ENCODE data around the gene PTPN3.

Gene PTPN3

DNA sequence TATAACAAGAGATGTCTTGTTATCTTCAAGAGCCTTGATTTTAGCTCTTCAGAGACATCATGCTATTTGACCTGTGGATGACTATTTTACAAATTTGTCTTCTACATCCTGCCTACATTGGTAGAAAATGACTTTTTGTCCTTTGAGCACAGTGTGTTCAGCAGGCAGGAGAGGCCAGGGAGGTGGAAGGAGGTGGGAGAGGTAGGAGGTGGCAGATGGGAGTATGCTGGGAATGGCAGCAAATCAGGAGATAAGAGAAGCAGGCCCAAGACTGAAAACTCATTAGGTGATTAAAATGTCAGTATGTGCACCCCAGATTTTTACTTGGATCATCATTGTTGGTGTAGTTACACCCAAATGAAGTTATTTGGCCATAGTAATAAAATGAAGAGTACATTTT is 44.1 kb downstream of the PTPN3 start:
- TF ChIP-seq, protein P1, sequence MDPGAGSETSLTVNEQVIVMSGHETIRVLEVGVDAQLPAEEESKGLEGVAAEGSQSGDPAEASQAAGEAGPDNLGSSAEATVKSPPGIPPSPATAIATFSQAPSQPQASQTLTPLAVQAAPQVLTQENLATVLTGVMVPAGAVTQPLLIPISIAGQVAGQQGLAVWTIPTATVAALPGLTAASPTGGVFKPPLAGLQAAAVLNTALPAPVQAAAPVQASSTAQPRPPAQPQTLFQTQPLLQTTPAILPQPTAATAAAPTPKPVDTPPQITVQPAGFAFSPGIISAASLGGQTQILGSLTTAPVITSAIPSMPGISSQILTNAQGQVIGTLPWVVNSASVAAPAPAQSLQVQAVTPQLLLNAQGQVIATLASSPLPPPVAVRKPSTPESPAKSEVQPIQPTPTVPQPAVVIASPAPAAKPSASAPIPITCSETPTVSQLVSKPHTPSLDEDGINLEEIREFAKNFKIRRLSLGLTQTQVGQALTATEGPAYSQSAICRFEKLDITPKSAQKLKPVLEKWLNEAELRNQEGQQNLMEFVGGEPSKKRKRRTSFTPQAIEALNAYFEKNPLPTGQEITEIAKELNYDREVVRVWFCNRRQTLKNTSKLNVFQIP (CRISPR knock-in tag; IDR thresholded peaks at IDR 0.05; ENCODE audit: borderline replicate concordance, low read depth) = no peak
- TF ChIP-seq ISL1 (CRISPR knock-in tag; IDR thresholded peaks at IDR 0.05) = no peak
- TF ChIP-seq BACH2 (CRISPR knock-in tag; IDR thresholded peaks at IDR 0.05; ENCODE audit: borderline replicate concordance) = no peak
- no peak for TF ChIP-seq ZFP30 (CRISPR knock-in tag; IDR thresholded peaks at IDR 0.05)
- TF ChIP-seq, protein P2, sequence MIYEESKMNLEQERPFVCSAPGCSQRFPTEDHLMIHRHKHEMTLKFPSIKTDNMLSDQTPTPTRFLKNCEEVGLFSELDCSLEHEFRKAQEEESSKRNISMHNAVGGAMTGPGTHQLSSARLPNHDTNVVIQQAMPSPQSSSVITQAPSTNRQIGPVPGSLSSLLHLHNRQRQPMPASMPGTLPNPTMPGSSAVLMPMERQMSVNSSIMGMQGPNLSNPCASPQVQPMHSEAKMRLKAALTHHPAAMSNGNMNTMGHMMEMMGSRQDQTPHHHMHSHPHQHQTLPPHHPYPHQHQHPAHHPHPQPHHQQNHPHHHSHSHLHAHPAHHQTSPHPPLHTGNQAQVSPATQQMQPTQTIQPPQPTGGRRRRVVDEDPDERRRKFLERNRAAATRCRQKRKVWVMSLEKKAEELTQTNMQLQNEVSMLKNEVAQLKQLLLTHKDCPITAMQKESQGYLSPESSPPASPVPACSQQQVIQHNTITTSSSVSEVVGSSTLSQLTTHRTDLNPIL (CRISPR knock-in tag; IDR thresholded peaks at IDR 0.05; ENCODE audit: low read depth) = no peak
- TF ChIP-seq, protein P3, sequence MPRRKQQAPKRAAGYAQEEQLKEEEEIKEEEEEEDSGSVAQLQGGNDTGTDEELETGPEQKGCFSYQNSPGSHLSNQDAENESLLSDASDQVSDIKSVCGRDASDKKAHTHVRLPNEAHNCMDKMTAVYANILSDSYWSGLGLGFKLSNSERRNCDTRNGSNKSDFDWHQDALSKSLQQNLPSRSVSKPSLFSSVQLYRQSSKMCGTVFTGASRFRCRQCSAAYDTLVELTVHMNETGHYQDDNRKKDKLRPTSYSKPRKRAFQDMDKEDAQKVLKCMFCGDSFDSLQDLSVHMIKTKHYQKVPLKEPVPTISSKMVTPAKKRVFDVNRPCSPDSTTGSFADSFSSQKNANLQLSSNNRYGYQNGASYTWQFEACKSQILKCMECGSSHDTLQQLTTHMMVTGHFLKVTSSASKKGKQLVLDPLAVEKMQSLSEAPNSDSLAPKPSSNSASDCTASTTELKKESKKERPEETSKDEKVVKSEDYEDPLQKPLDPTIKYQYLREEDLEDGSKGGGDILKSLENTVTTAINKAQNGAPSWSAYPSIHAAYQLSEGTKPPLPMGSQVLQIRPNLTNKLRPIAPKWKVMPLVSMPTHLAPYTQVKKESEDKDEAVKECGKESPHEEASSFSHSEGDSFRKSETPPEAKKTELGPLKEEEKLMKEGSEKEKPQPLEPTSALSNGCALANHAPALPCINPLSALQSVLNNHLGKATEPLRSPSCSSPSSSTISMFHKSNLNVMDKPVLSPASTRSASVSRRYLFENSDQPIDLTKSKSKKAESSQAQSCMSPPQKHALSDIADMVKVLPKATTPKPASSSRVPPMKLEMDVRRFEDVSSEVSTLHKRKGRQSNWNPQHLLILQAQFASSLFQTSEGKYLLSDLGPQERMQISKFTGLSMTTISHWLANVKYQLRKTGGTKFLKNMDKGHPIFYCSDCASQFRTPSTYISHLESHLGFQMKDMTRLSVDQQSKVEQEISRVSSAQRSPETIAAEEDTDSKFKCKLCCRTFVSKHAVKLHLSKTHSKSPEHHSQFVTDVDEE (CRISPR knock-in tag; IDR thresholded peaks at IDR 0.05) = no peak
- no peak for TF ChIP-seq CSDC2 (CRISPR knock-in tag; IDR thresholded peaks at IDR 0.05)
- no peak for TF ChIP-seq ESRRG (CRISPR knock-in tag; IDR thresholded peaks at IDR 0.05)

DNA sequence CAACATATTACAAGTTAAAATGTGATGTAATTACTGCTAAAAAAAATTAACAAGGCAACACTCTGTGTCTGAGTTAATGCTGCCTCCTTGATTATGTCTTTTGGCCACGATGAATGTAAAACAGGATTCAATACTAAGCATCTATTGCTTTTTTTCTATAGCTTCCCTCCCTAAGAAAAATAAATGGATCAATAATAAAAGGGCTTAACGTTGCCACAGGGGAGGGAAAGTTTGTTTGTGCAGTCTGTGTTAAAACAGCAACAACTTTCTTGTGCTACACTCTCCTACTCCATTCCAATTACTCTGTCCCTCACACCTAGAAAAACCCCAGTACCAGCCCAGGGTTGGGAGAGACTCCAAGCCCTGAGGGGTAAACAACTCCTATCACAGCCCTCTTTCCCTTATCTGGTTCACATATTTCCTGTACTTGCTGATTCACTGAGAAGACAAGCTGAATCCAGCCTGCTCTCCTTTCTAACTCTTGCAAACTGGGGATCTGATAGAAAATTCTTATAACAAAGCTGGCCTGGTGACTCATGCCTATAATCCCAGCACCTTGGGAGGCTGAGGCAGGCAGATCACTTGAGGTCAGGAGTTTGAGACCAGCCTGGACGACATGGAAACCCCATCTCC is 44.8 kb downstream of the PTPN3 start:
- ATAC-seq = peak; percentile 23; the same call in 2 of the 3 replicates
- TF ChIP-seq, protein P2 (CRISPR knock-in tag; IDR thresholded peaks at IDR 0.05; ENCODE audit: low read depth) = no peak
- no peak for TF ChIP-seq ISL1 (CRISPR knock-in tag; IDR thresholded peaks at IDR 0.05)
- TF ChIP-seq ZNF70 (CRISPR knock-in tag; IDR thresholded peaks at IDR 0.05) = peak; percentile 98
- TF ChIP-seq ZNF565 (CRISPR knock-in tag; conservative IDR thresholded peaks at IDR 0.05; ENCODE audit: low read depth) = no peak
- no peak for TF ChIP-seq OSR1 (CRISPR knock-in tag; IDR thresholded peaks at IDR 0.05)

More for the DNA sequence above, 44.1 kb downstream of the PTPN3 start:
- no peak for ATAC-seq

DNA sequence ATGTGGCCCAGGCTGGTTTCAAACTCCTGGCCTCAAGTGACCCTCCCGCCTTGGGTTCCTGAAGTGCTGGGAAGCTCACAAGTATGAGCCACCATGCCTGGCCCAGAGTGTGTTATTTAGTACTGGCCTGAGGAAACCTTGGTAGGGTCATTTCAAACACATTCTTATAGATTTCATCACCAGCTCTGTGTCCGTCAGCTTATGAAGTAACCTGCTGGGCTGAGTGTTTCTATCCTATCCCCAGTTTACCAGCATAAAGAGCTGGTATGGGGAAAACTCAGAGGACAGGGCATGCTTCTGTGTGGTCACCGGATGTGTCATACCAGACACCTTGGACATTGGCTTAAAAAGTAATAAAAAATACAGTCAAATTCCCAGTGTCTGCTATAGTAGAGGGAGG is 45.3 kb downstream of the PTPN3 start:
- no peak for ATAC-seq

More for the DNA sequence above, 45.3 kb downstream of the PTPN3 start:
- TF ChIP-seq ESRRG (CRISPR knock-in tag; IDR thresholded peaks at IDR 0.05) = no peak
- TF ChIP-seq, protein P1 (CRISPR knock-in tag; IDR thresholded peaks at IDR 0.05; ENCODE audit: borderline replicate concordance, low read depth) = no peak
- TF ChIP-seq ZC3H10 (CRISPR knock-in tag; IDR thresholded peaks at IDR 0.05) = no peak
- no peak for TF ChIP-seq TOX (CRISPR knock-in tag; IDR thresholded peaks at IDR 0.05; ENCODE audit: borderline replicate concordance)
- no peak for TF ChIP-seq TCF4 (CRISPR knock-in tag; IDR thresholded peaks at IDR 0.05; ENCODE audit: borderline replicate concordance)
- no peak for TF ChIP-seq BACH2 (CRISPR knock-in tag; IDR thresholded peaks at IDR 0.05; ENCODE audit: borderline replicate concordance)
- TF ChIP-seq, protein P4, sequence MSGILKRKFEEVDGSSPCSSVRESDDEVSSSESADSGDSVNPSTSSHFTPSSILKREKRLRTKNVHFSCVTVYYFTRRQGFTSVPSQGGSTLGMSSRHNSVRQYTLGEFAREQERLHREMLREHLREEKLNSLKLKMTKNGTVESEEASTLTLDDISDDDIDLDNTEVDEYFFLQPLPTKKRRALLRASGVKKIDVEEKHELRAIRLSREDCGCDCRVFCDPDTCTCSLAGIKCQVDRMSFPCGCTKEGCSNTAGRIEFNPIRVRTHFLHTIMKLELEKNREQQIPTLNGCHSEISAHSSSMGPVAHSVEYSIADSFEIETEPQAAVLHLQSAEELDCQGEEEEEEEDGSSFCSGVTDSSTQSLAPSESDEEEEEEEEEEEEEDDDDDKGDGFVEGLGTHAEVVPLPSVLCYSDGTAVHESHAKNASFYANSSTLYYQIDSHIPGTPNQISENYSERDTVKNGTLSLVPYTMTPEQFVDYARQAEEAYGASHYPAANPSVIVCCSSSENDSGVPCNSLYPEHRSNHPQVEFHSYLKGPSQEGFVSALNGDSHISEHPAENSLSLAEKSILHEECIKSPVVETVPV (CRISPR knock-in tag; IDR thresholded peaks at IDR 0.05) = no peak
- TF ChIP-seq ARNTL (CRISPR knock-in tag; IDR thresholded peaks at IDR 0.05; ENCODE audit: borderline replicate concordance, low read depth) = no peak
- TF ChIP-seq OSR1 (CRISPR knock-in tag; IDR thresholded peaks at IDR 0.05) = no peak
- TF ChIP-seq GLIS3 (CRISPR knock-in tag; IDR thresholded peaks at IDR 0.05) = no peak
- TF ChIP-seq, protein P2 (CRISPR knock-in tag; IDR thresholded peaks at IDR 0.05; ENCODE audit: low read depth) = no peak
- TF ChIP-seq, protein P5, sequence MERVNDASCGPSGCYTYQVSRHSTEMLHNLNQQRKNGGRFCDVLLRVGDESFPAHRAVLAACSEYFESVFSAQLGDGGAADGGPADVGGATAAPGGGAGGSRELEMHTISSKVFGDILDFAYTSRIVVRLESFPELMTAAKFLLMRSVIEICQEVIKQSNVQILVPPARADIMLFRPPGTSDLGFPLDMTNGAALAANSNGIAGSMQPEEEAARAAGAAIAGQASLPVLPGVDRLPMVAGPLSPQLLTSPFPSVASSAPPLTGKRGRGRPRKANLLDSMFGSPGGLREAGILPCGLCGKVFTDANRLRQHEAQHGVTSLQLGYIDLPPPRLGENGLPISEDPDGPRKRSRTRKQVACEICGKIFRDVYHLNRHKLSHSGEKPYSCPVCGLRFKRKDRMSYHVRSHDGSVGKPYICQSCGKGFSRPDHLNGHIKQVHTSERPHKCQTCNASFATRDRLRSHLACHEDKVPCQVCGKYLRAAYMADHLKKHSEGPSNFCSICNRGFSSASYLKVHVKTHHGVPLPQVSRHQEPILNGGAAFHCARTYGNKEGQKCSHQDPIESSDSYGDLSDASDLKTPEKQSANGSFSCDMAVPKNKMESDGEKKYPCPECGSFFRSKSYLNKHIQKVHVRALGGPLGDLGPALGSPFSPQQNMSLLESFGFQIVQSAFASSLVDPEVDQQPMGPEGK (CRISPR knock-in tag; IDR thresholded peaks at IDR 0.05; ENCODE audit: borderline replicate concordance) = no peak
- no peak for TF ChIP-seq ISL1 (CRISPR knock-in tag; IDR thresholded peaks at IDR 0.05)
- no peak for TF ChIP-seq ZNF565 (CRISPR knock-in tag; conservative IDR thresholded peaks at IDR 0.05; ENCODE audit: low read depth)
- no peak for TF ChIP-seq PPARA (CRISPR knock-in tag; IDR thresholded peaks at IDR 0.05; ENCODE audit: borderline replicate concordance)
- TF ChIP-seq ZNF70 (CRISPR knock-in tag; IDR thresholded peaks at IDR 0.05) = no peak
